ENCODE measurements around the gene OIP5.
"Not testable (repeated sequence)": the region's sequence is repeated elsewhere in the genome, so short reads cannot be mapped to it uniquely, and the experiment has no call there.

Gene OIP5

GRCh38 chr15:41333026-41333562 is 703 bp upstream of the OIP5 start:
- TF ChIP-seq, protein P1, sequence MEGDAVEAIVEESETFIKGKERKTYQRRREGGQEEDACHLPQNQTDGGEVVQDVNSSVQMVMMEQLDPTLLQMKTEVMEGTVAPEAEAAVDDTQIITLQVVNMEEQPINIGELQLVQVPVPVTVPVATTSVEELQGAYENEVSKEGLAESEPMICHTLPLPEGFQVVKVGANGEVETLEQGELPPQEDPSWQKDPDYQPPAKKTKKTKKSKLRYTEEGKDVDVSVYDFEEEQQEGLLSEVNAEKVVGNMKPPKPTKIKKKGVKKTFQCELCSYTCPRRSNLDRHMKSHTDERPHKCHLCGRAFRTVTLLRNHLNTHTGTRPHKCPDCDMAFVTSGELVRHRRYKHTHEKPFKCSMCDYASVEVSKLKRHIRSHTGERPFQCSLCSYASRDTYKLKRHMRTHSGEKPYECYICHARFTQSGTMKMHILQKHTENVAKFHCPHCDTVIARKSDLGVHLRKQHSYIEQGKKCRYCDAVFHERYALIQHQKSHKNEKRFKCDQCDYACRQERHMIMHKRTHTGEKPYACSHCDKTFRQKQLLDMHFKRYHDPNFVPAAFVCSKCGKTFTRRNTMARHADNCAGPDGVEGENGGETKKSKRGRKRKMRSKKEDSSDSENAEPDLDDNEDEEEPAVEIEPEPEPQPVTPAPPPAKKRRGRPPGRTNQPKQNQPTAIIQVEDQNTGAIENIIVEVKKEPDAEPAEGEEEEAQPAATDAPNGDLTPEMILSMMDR (IDR thresholded peaks at IDR 0.05; ENCODE audit: insufficient read depth, low read depth, low read length, missing control alignments), result no peak
- H3K4me3 ChIP-seq (ENCODE audit: low read depth, low read length), result peak overlapping the region; percentile 80
- peak; percentile 67 for DNase-seq (ENCODE audit: low read depth)

DNA sequence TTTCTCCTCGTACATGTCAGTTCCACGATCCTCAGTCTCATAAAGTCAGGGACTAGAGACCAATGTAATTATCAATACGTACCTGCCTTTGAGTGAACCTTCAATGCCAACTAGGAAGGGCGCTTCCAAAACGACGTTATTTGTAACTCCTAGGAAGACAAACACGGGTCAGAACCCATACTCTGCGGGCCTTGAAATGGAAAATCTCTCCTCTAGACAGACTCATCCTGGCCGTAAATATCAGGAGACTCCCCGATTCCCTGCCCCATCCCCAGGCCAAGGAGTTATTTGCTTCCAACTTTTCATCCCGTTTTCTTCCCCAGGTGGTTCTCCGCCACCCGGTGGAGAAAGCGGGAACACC is 578 bp downstream of the OIP5 start:
- peak overlapping the region; percentile 63 for H3K4me3 ChIP-seq (ENCODE audit: low read depth, low read length)
- DNase-seq (ENCODE audit: low read depth), result no peak
- TF ChIP-seq, protein P1 (IDR thresholded peaks at IDR 0.05; ENCODE audit: insufficient read depth, low read depth, low read length, missing control alignments), result peak; percentile 56

GRCh38 chr15:41331281-41331680 is 1.1 kb downstream of the OIP5 start:
- DNase-seq (ENCODE audit: low read depth), result no peak
- H3K4me3 ChIP-seq (ENCODE audit: low read depth, low read length), result peak overlapping the region; percentile 63
- TF ChIP-seq, protein P1 (IDR thresholded peaks at IDR 0.05; ENCODE audit: insufficient read depth, low read depth, low read length, missing control alignments), result no peak

GRCh38 chr15:41323611-41324010 is 8.8 kb downstream of the OIP5 start:
- DNase-seq (ENCODE audit: low read depth), result peak; percentile 57
- no peak overlapping the region for H3K4me3 ChIP-seq (ENCODE audit: low read depth, low read length)
- TF ChIP-seq, protein P1 (IDR thresholded peaks at IDR 0.05; ENCODE audit: insufficient read depth, low read depth, low read length, missing control alignments), result no peak

DNA sequence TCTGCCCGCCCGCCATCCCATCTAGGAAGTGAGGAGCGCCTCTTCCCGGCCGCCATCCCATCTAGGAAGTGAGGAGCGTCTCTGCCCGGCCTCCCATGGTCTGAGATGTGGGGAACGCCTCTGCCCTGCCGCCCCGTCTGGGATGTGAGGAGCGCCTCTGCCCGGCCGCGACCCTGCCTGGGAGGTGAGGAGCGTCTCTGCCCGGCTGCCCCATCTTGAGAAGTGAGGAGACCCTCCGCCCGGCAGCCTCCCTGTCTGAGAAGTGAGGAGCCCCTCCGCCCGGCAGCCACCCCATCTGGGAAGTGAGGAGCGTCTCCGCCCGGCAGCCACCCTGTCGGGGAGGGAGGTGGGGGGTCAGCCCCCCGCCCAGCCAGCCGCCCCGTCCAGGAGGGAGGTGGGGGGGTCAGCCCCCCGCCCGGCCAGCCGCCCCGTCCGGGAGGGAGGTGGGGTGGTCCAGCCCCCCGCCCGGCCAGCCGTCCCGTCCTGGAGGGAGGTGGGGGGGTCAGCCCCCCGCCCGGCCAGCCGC is 11.5 kb downstream of the OIP5 start:
- not testable (repeated sequence) for H3K4me3 ChIP-seq (ENCODE audit: low read depth, low read length); DNase-seq (ENCODE audit: low read depth)

DNA sequence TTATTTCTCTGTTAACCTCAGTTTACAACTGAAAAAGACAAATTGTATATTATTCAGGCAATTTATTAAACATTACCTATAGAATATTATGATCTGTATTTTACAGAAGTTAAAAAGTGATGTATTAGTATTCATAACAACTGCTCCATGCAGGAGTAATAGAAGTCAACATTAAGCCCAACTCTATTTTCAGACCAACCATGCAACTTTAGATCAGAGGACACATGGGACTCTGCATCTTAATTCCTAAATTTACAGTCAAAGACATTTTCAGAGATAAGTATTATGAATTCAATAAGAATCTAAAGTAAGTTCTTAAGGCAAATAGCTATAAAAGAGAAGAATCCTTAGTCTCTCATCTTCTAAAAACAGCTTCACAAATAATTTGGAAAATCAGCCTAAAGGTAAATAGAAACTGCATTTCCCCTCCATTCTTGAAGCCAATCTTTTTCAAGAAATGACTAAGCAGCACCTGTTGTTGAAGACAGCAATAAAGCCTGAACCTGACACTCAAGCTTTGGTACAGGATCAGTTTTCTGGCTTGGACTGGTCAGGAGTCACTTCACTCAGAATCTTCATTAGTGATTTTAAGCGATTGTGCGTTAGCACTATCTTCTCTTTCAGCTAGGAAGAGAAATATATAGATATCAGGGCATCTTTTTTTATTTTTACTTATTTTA is 23.0 kb downstream of the OIP5 start:
- TF ChIP-seq, protein P1 (IDR thresholded peaks at IDR 0.05; ENCODE audit: insufficient read depth, low read depth, low read length, missing control alignments), result no peak
- peak; percentile 36 for DNase-seq (ENCODE audit: low read depth)
- H3K4me3 ChIP-seq (ENCODE audit: low read depth, low read length), result no peak overlapping the region

DNA sequence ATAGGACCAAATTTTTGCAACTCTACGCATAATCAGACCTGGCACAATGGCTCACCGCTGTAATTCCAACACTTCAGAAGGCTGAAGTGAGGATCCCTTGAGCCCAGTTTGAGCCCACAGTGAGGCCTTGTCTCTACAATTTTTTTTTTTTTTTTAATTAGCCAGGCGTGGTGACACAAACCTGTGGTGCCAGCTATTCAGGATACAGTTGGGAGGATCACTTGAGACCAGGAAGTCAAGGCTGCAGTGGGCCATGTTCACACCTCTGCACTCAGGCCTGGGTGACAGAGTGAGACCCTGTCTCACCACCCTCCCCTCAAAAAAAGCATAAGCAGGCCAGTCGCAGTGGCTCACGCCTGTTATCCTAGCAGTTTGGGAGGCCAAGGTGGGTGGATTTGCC is 24.7 kb downstream of the OIP5 start:
- DNase-seq (ENCODE audit: low read depth), result no peak
- TF ChIP-seq, protein P1 (IDR thresholded peaks at IDR 0.05; ENCODE audit: insufficient read depth, low read depth, low read length, missing control alignments), result no peak
- no peak overlapping the region for H3K4me3 ChIP-seq (ENCODE audit: low read depth, low read length)

All from GM12865 (cell line).